ENCODE data around the gene SPRING1.

- TF ChIP-seq CTCF (IDR thresholded peaks at IDR 0.05; ENCODE audit: low read depth, low read length) (no peak), POLR2A (IDR thresholded peaks at IDR 0.05; ENCODE audit: extremely low read depth, insufficient read length) (no peak), MAX (IDR thresholded peaks at IDR 0.05; ENCODE audit: low read depth, low read length) (no peak)
Measured at GRCh38 chr12:116766746-116767145, 28.9 kb upstream of the SPRING1 start.

Data from NB4 (cell line).